MCF 10A (cell line): ENCODE data around the gene CAP2. TPM values are rescaled to one million over a fixed set of nuclear protein-coding genes. Genes with fewer than 3 reads are reported as not detected.

ENCODE experiments used
- BruUV-seq: library from RNA; stranded (reverse); fragments of 400-500 nt; replicated peaks from 2 replicates; lab custom pipeline; 2021; lab: Mats Ljungman, UMichigan
- CTCF ChIA-PET: fragments of 300-600 bp; sonication (Branson Sonifier 250); formaldehyde crosslinking; extraction: SDS; loops from one replicate; lab custom pipeline; 2021; ENCODE audit warnings: antibody characterized with exemption, inconsistent platforms; lab: Yijun Ruan, JAX
- POLR2A ChIA-PET: fragments of 300-600, 350-650 bp; sonication (Branson Sonifier 250); formaldehyde crosslinking; extraction: SDS; loops from one replicate; lab custom pipeline; 2020; ENCODE audit warnings: antibody characterized with exemption, inconsistent platforms; lab: Yijun Ruan, JAX
- DNase-seq: peaks from one replicate; pipeline ENCODE4 v3.0.0-alpha.2; 2018; ENCODE audit not compliant: unreplicated experiment
- H3K27ac Mint-ChIP-seq: one replicate; pipeline ENCODE4 v1.8.0; 2022; ENCODE audit warnings: mild to moderate bottlenecking, low read depth, mixed read lengths; ENCODE audit not compliant: unreplicated experiment
- H3K27me3 Mint-ChIP-seq: one replicate; pipeline ENCODE4 v1.8.0; 2022; ENCODE audit warnings: mixed read lengths; ENCODE audit not compliant: insufficient read depth, unreplicated experiment
- H3K36me3 Mint-ChIP-seq: one replicate; pipeline ENCODE4 v1.8.0; 2022; ENCODE audit warnings: mild to moderate bottlenecking, moderate library complexity, mixed read lengths; ENCODE audit not compliant: insufficient read depth, unreplicated experiment
- H3K4me1 Mint-ChIP-seq: one replicate; pipeline ENCODE4 v1.8.0; 2022; ENCODE audit warnings: mixed read lengths; ENCODE audit not compliant: insufficient read depth, unreplicated experiment
- H3K4me3 Mint-ChIP-seq: one replicate; pipeline ENCODE4 v1.8.0; 2022; ENCODE audit warnings: mild to moderate bottlenecking, moderate library complexity, mixed read lengths; ENCODE audit not compliant: unreplicated experiment
- H3K9me3 Mint-ChIP-seq: one replicate; pipeline ENCODE4 v1.8.0; 2022; ENCODE audit warnings: mixed read lengths; ENCODE audit not compliant: unreplicated experiment
- intact Hi-C: fragments of 100-400 bp; cut with micrococcal nuclease; formaldehyde crosslinking; loops from 2 replicates; pipeline ENCODE4 v1.14.1; 2022
- total RNA-seq: library from RNA; stranded (reverse); gene quantifications from 2 replicates; pipeline ENCODE4 v1.2.3, GENCODE V29; 2022
- TF ChIP-seq, protein P1 (sequence below): fragments of 200-600 bp; IDR thresholded peaks from one replicate; pipeline ENCODE4 v1.8.0; 2022; ENCODE audit warnings: antibody characterized with exemption, mild to moderate bottlenecking; ENCODE audit not compliant: unreplicated experiment

Gene CAP2
- total RNA-seq, 1 experiment from 2014 or later, result 12.3 TPM

DNA sequence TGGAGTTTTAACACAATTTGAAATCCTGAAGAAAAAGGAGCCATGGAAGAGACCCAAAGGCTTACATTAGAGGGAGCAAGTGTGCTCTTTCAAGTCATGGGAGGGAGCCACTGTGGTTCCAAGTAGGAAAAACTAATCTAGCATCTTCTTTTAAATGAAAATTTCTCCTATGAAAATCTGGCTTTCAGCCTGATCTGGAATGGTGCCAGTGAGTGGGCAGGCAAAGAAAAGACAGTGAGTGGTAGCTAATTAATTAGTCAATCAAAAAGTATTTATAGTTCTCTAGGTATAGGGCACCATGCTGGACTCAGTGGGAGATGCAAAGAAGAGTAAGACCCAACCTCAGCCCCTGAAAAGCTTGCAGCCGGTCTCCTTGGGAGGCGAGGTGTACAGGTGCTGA is 21.9 kb downstream of the CAP2 start:
- Mint-ChIP-seq H3K4me3 (no peak overlapping the region), H3K27me3 (no peaks in the 10 kb centered on the region), H3K36me3 (no peaks in the 10 kb centered on the region), H3K4me1 (peaks cover 11% of the 10 kb centered on the region), H3K27ac (peak overlapping the region; percentile 9), H3K9me3 (no peaks in the 10 kb centered on the region)
- CTCF ChIA-PET, result no interaction called here
- no TSS peak for BruUV-seq
- TF ChIP-seq, protein P1, sequence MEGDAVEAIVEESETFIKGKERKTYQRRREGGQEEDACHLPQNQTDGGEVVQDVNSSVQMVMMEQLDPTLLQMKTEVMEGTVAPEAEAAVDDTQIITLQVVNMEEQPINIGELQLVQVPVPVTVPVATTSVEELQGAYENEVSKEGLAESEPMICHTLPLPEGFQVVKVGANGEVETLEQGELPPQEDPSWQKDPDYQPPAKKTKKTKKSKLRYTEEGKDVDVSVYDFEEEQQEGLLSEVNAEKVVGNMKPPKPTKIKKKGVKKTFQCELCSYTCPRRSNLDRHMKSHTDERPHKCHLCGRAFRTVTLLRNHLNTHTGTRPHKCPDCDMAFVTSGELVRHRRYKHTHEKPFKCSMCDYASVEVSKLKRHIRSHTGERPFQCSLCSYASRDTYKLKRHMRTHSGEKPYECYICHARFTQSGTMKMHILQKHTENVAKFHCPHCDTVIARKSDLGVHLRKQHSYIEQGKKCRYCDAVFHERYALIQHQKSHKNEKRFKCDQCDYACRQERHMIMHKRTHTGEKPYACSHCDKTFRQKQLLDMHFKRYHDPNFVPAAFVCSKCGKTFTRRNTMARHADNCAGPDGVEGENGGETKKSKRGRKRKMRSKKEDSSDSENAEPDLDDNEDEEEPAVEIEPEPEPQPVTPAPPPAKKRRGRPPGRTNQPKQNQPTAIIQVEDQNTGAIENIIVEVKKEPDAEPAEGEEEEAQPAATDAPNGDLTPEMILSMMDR, result no peak
- intact Hi-C loops, result no loop called here
- DNase-seq, result no peak
- POLR2A ChIA-PET, result interaction anchor here (0.7 to 1.4 kb wide), 3 partner anchors 20 to 176 kb away, joined by 3 read pairs; no protein-coding TSS in a partner anchor

DNA sequence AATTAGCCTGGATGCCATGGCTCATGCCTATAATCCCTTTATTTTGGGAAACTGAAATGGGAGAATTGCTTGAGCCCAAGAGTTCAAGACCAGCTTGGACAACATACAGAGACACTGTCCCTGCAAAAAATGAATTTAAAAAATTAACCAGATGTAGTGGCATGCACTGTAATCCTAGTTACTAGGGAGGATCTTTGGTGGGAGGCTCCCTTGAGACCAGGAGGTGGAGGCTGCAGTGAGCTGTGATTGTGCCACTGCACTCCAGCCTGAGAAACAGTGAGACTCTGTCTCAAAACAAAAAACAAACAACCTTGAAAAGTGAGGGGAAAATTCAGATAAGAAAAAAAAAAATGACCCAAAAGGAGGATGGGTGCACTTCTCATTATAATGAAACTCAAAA is 23.4 kb downstream of the CAP2 start:
- intact Hi-C loops, result no loop called here
- H3K36me3 Mint-ChIP-seq, result no peaks in the 10 kb centered on the region
- no peak for DNase-seq
- H3K9me3 Mint-ChIP-seq, result no peaks in the 10 kb centered on the region
- peaks cover 11% of the 10 kb centered on the region for H3K4me1 Mint-ChIP-seq
- TF ChIP-seq, protein P1, result no peak
- H3K27me3 Mint-ChIP-seq, result no peaks in the 10 kb centered on the region
- no TSS peak for BruUV-seq
- H3K4me3 Mint-ChIP-seq, result no peak overlapping the region
- ChIA-PET CTCF (interaction anchor here (0.6 kb wide), 1 partner anchor 391 kb away, joined by 3 read pairs; no protein-coding TSS in a partner anchor), POLR2A (no interaction called here)
- no peak overlapping the region for H3K27ac Mint-ChIP-seq

DNA sequence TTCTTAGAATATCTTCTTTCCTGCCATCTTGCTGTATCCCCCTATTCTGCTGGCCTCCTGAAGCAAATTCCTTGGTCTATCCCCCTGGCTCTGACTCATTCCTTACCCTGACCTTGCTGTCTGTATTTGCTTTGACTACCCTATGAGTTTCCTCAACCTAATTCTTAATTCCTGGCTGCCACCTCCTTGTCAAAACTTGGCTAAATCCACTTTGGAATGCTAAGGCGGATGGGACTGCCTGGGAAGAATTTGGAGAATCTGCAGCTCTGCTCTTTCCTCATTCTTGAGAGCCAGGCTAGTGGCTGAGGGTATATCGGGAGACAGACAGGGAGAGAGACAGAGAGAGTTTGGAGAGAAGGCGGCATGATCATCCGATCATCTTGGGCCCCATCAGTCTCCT is 24.4 kb downstream of the CAP2 start:
- ChIA-PET CTCF (interaction anchor here (0.7 to 1.0 kb wide), 2 partner anchors 19 to 430 kb away, joined by 3 read pairs; no protein-coding TSS in a partner anchor), POLR2A (no interaction called here)
- peak; percentile 43 for DNase-seq
- no peak overlapping the region for H3K27ac Mint-ChIP-seq
- no peak overlapping the region for H3K4me3 Mint-ChIP-seq
- BruUV-seq, result no TSS peak
- TF ChIP-seq, protein P1, result no peak
- intact Hi-C loops, result no loop called here
- H3K36me3 Mint-ChIP-seq, result no peaks in the 10 kb centered on the region
- no peaks in the 10 kb centered on the region for H3K9me3 Mint-ChIP-seq
- H3K4me1 Mint-ChIP-seq, result peaks cover 11% of the 10 kb centered on the region
- no peaks in the 10 kb centered on the region for H3K27me3 Mint-ChIP-seq

DNA sequence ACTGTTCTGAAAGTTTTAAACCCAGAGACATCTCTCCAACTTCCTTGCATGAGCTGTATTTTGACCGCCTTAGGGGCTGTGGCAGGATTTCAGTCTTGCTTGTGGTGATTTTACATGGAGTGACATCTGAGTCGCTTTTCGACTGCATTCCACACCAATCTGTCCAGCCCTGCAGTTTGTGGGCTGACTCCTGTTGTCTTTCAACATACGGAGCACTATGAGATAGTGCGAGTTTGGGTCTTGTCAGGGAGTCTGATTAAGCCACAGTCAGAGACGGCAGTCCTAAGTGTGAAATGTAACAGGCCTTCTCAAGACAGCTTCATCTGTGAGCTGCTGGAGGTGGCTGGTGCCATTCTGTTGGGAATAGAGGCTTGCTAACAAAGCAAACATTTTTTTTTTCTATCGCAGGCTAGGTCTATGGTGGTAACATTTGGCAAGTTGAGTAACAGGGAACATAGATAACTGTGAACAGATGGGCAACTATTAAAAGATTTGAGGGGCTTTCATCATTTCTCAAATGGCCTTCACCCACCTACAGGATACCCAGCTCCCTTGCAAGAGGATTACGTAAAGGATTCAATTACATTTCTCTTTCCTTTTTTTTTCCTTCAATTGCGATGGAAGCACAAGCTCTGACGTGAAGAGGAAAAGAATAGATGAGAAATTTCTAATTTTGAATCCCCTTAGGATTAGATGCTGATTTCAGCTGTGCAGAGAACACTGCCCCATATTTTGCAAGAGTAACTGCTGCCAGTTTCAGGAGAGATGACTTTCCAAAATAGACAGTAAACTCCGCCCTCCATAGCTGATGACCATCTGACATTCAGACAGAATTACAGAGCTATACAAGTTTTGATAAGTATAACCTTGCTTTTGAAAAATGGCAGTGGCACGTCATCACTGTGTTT is 25.1 kb downstream of the CAP2 start:
- POLR2A ChIA-PET, result no interaction called here
- BruUV-seq, result no TSS peak
- intact Hi-C loops, result no loop called here
- CTCF ChIA-PET, result interaction anchor here (0.6 to 1.0 kb wide), 6 partner anchors 13 to 429 kb away, joined by 3 to 4 read pairs (median 3); no protein-coding TSS in a partner anchor
- Mint-ChIP-seq H3K4me3 (no peak overlapping the region), H3K27ac (no peak overlapping the region), H3K27me3 (no peaks in the 10 kb centered on the region), H3K9me3 (no peaks in the 10 kb centered on the region), H3K4me1 (peaks cover 11% of the 10 kb centered on the region), H3K36me3 (no peaks in the 10 kb centered on the region)
- peak; percentile 22 for DNase-seq
- TF ChIP-seq, protein P1, result no peak
